ENCODE data around the gene MELK.

GRCh38 chr9:36625006-36625615 is 52.4 kb downstream of the MELK start:
- TF ChIP-seq CTCF (IDR thresholded peaks at IDR 0.05) (no peak), POLR2AphosphoS5 (IDR thresholded peaks at IDR 0.05) (no peak)
